Measurements from ENCODE around the gene DDHD1.

DDHD1 gene

GRCh38 chr14:53035336-53036210 is 117.5 kb downstream of the DDHD1 start:
- Histone ChIP-seq H3K9ac (ENCODE audit: low read length) (no peak overlapping the region), H3K4me2 (ENCODE audit: low read depth, low read length, poor library complexity, severe bottlenecking) (no peak overlapping the region), H3K27me3 (ENCODE audit: low read length) (no peaks in the 10 kb centered on the region), H3K36me3 (ENCODE audit: low read length) (peaks cover 47% of the 10 kb centered on the region), H3K4me3 (ENCODE audit: insufficient read depth, low read length, poor library complexity, severe bottlenecking) (no peak overlapping the region), H3K79me2 (ENCODE audit: insufficient read depth, low read length) (no peaks in the 10 kb centered on the region), H4K20me1 (ENCODE audit: low read depth, low read length) (no peaks in the 10 kb centered on the region), H3K9me2 (replicated peaks; ENCODE audit: insufficient read depth, low read length) (no peaks in the 10 kb centered on the region), H3F3A (ENCODE audit: insufficient read depth) (no peaks in the 10 kb centered on the region), H3K27ac (ENCODE audit: low read depth, low read length) (no peak overlapping the region), H3K9me3 (ENCODE audit: insufficient read depth, low read length) (no peaks in the 10 kb centered on the region), H2AFZ (ENCODE audit: low read depth, low read length, severe bottlenecking) (no peak overlapping the region)
- TF ChIP-seq CTCF (IDR thresholded peaks at IDR 0.05; ENCODE audit: insufficient read depth, low read length, poor library complexity, severe bottlenecking) = no peak
- TF ChIP-seq EZH2phosphoT487 (conservative IDR thresholded peaks at IDR 0.05; ENCODE audit: low read length) = no peak

- Histone ChIP-seq H3K9me2 (replicated peaks; ENCODE audit: insufficient read depth, low read length) (no peaks in the 10 kb centered on the region), H3K27me3 (ENCODE audit: low read length) (no peaks in the 10 kb centered on the region), H3K4me3 (ENCODE audit: insufficient read depth, low read length, poor library complexity, severe bottlenecking) (no peak overlapping the region), H3K9me3 (ENCODE audit: insufficient read depth, low read length) (no peaks in the 10 kb centered on the region), H3F3A (ENCODE audit: insufficient read depth) (no peaks in the 10 kb centered on the region), H4K20me1 (ENCODE audit: low read depth, low read length) (no peaks in the 10 kb centered on the region), H3K27ac (ENCODE audit: low read depth, low read length) (no peak overlapping the region), H2AFZ (ENCODE audit: low read depth, low read length, severe bottlenecking) (no peak overlapping the region), H3K9ac (ENCODE audit: low read length) (no peak overlapping the region), H3K36me3 (ENCODE audit: low read length) (peaks cover 42% of the 10 kb centered on the region), H3K79me2 (ENCODE audit: insufficient read depth, low read length) (no peaks in the 10 kb centered on the region), H3K4me2 (ENCODE audit: low read depth, low read length, poor library complexity, severe bottlenecking) (no peak overlapping the region)
- no peak for TF ChIP-seq CTCF (IDR thresholded peaks at IDR 0.05; ENCODE audit: insufficient read depth, low read length, poor library complexity, severe bottlenecking)
- no peak for TF ChIP-seq EZH2phosphoT487 (conservative IDR thresholded peaks at IDR 0.05; ENCODE audit: low read length)
Observed at GRCh38 chr14:53034688-53035230, 118.4 kb downstream of the DDHD1 start.

GRCh38 chr14:53034036-53034435 is 119.1 kb downstream of the DDHD1 start:
- Histone ChIP-seq H3K27ac (ENCODE audit: low read depth, low read length) (no peak overlapping the region), H3K4me3 (ENCODE audit: insufficient read depth, low read length, poor library complexity, severe bottlenecking) (no peak overlapping the region), H3K27me3 (ENCODE audit: low read length) (no peaks in the 10 kb centered on the region), H3K36me3 (ENCODE audit: low read length) (peaks cover 40% of the 10 kb centered on the region), H3K9me2 (replicated peaks; ENCODE audit: insufficient read depth, low read length) (no peaks in the 10 kb centered on the region), H3K4me2 (ENCODE audit: low read depth, low read length, poor library complexity, severe bottlenecking) (no peak overlapping the region), H3K9me3 (ENCODE audit: insufficient read depth, low read length) (no peaks in the 10 kb centered on the region), H3K9ac (ENCODE audit: low read length) (no peak overlapping the region), H3K79me2 (ENCODE audit: insufficient read depth, low read length) (no peaks in the 10 kb centered on the region), H3F3A (ENCODE audit: insufficient read depth) (no peaks in the 10 kb centered on the region), H4K20me1 (ENCODE audit: low read depth, low read length) (no peaks in the 10 kb centered on the region), H2AFZ (ENCODE audit: low read depth, low read length, severe bottlenecking) (no peak overlapping the region)
- no peak for TF ChIP-seq CTCF (IDR thresholded peaks at IDR 0.05; ENCODE audit: insufficient read depth, low read length, poor library complexity, severe bottlenecking)
- no peak for TF ChIP-seq EZH2phosphoT487 (conservative IDR thresholded peaks at IDR 0.05; ENCODE audit: low read length)
